Chondrocyte (in vitro differentiated cells): ENCODE measurements around the gene LDB3. TPM values are rescaled to one million over a fixed set of nuclear protein-coding genes. Genes with fewer than 3 reads are reported as not detected.
A peak's percentile ranks its signal among the peaks of the same experiment; 100 is the strongest.
"Not testable (repeated sequence)": the region's sequence is repeated elsewhere in the genome, so short reads cannot be mapped to it uniquely, and the experiment has no call there.

Source experiments
- DNase-seq: peaks from one replicate; pipeline ENCODE4 v3.0.0; 2021; ENCODE audit warnings: mixed read lengths, low spot score
- H3K27ac Mint-ChIP-seq: one replicate; pipeline ENCODE4 v1.8.0; 2021; ENCODE audit warnings: mild to moderate bottlenecking, moderate library complexity, mixed read lengths; ENCODE audit not compliant: unreplicated experiment
- H3K27me3 Mint-ChIP-seq: 2 replicates; pipeline ENCODE4 v1.8.0; 2021; ENCODE audit warnings: low read depth, mixed read lengths
- H3K36me3 Mint-ChIP-seq: 2 replicates; pipeline ENCODE4 v1.8.0; 2021; ENCODE audit warnings: low read depth, mixed read lengths
- H3K4me1 Mint-ChIP-seq: 2 replicates; pipeline ENCODE4 v1.8.0; 2021; ENCODE audit warnings: low read depth, mild to moderate bottlenecking, mixed read lengths
- H3K4me3 Mint-ChIP-seq: one replicate; pipeline ENCODE4 v1.8.0; 2021; ENCODE audit warnings: mild to moderate bottlenecking, moderate library complexity, mixed read lengths; ENCODE audit not compliant: unreplicated experiment
- H3K9me3 Mint-ChIP-seq: 2 replicates; pipeline ENCODE4 v1.8.0; 2021; ENCODE audit warnings: low read depth, mixed read lengths
- total RNA-seq: library from RNA; stranded (reverse); gene quantifications from 3 replicates; pipeline ENCODE4 v1.2.1, GENCODE V29; 2021
- TF ChIP-seq, protein P1 (sequence below): fragments of 200-600 bp; sonication (generic); IDR thresholded peaks from 2 replicates; pipeline ENCODE4 v1.5.0; 2021; ENCODE audit warnings: antibody characterized with exemption, mild to moderate bottlenecking, moderate library complexity

The LDB3 gene
- total RNA-seq, 1 donor from 2014 or later = 21.5 TPM

DNA sequence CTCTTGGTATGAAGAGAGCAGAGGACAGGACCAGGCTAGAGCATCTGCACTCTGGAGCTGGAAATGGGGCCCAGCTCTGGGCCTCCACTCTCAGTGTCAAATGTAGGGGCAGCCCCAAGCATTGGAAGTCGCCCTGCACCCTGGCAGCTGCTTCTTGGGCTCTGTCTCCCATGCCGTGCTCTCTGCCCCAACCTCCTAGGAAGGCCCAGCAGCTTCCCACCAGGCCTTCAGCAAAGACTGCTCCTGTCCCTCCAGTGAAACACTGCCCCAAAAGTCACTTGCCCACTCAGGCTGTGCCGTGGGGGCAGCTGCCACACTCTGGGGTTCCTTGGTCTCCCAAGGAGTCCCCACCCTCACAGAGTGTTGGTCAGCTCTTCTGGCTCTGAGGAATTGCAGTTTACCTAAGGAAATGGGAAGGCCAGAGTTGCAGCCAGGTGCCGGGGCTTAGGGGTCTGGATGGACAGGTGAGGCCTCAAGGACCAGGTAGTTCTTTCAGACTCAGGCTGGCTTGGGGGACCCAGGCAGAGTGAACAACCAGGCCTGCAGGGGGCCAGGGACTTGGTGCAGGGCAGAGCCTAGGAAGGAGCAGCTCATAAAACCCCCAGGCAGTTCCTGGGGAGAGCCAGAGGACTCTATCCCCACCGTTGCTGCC is 23.4 kb upstream of the LDB3 start:
- no peak for DNase-seq
- Mint-ChIP-seq H3K4me3 (no peak overlapping the region), H3K9me3 (no peaks in the 10 kb centered on the region), H3K27me3 (no peaks in the 10 kb centered on the region), H3K36me3 (no peaks in the 10 kb centered on the region), H3K27ac (peak overlapping the region; percentile 32), H3K4me1 (peaks cover 54% of the 10 kb centered on the region)
- TF ChIP-seq, protein P1, sequence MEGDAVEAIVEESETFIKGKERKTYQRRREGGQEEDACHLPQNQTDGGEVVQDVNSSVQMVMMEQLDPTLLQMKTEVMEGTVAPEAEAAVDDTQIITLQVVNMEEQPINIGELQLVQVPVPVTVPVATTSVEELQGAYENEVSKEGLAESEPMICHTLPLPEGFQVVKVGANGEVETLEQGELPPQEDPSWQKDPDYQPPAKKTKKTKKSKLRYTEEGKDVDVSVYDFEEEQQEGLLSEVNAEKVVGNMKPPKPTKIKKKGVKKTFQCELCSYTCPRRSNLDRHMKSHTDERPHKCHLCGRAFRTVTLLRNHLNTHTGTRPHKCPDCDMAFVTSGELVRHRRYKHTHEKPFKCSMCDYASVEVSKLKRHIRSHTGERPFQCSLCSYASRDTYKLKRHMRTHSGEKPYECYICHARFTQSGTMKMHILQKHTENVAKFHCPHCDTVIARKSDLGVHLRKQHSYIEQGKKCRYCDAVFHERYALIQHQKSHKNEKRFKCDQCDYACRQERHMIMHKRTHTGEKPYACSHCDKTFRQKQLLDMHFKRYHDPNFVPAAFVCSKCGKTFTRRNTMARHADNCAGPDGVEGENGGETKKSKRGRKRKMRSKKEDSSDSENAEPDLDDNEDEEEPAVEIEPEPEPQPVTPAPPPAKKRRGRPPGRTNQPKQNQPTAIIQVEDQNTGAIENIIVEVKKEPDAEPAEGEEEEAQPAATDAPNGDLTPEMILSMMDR = peak; percentile 34

DNA sequence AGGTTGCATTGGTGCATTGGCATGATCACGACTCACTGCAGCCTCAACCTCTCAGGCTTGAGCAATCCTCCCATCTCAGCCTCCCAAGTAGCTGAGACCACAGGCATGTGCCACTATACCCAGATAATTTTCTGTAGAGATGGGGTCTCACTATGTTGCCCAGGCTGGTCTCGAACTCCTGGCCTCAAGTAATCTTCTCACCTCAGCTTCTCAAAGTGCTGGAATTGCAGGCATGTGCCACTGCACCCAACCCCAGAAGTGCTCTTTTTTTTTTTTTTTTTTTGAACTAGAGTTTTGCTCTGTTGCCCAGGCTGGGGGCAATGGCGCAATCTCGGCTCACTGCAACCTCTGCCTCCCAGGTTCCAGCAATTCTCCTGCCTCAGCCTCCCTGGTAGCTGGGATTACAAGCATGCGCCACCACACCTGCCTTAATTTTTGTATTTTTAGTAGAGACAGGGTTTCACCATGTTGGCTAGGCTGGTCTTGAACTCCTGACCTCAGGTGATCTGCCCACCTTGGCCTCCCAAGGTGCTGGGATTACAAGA is 22.6 kb upstream of the LDB3 start:
- not testable (repeated sequence) for H3K9me3 Mint-ChIP-seq, H3K27me3 Mint-ChIP-seq, H3K36me3 Mint-ChIP-seq, DNase-seq, H3K27ac Mint-ChIP-seq, H3K4me3 Mint-ChIP-seq
- peaks cover 59% of the 10 kb centered on the region for H3K4me1 Mint-ChIP-seq

DNA sequence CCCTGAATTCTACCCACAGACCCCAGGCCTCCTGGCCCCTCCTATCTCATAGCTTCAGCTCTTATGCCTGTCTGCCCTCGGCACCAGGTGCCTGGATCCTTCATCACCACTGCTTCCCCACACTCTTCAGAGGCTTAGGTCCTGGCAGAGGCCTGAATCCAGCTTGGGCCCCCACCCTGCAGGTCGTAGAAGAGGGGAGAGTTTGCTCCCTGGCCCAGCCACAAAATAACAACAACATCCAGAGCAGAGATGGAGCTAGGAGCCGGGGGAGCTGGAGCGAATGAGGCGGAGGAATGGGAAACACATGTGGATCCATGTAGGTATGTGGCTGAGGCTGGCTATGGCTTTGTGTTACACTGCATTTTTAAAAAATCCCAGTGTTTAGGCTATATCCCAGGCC is 21.8 kb upstream of the LDB3 start:
- H3K9me3 Mint-ChIP-seq = no peaks in the 10 kb centered on the region
- no peaks in the 10 kb centered on the region for H3K36me3 Mint-ChIP-seq
- no peak for DNase-seq
- H3K27me3 Mint-ChIP-seq = no peaks in the 10 kb centered on the region
- H3K4me3 Mint-ChIP-seq = no peak overlapping the region
- TF ChIP-seq, protein P1 = no peak
- no peak overlapping the region for H3K27ac Mint-ChIP-seq
- H3K4me1 Mint-ChIP-seq = peaks cover 59% of the 10 kb centered on the region

DNA sequence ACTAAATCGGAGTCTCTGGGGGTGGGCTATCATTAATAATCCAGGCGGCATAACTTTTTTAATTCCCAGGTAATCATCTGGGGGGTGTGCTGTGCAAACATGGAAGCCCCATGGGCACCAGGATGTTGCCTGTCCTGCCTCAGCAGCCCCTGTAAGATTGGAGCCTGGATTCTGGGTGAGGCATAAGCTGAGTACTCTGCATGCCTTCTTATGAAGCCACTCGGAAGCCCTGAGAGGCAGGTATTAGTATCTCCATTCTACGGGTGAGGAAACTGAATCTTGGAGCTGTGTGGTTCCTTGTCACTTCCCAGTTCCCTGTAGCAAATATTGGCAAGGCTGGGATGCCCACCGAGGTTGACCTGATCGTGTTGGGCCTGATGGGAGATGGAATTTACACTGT is 21.4 kb upstream of the LDB3 start:
- no peaks in the 10 kb centered on the region for H3K36me3 Mint-ChIP-seq
- no peaks in the 10 kb centered on the region for H3K9me3 Mint-ChIP-seq
- H3K27ac Mint-ChIP-seq = peak overlapping the region; percentile 5
- TF ChIP-seq, protein P1 = no peak
- H3K4me1 Mint-ChIP-seq = peaks cover 62% of the 10 kb centered on the region
- DNase-seq = no peak
- no peaks in the 10 kb centered on the region for H3K27me3 Mint-ChIP-seq
- H3K4me3 Mint-ChIP-seq = no peak overlapping the region

DNA sequence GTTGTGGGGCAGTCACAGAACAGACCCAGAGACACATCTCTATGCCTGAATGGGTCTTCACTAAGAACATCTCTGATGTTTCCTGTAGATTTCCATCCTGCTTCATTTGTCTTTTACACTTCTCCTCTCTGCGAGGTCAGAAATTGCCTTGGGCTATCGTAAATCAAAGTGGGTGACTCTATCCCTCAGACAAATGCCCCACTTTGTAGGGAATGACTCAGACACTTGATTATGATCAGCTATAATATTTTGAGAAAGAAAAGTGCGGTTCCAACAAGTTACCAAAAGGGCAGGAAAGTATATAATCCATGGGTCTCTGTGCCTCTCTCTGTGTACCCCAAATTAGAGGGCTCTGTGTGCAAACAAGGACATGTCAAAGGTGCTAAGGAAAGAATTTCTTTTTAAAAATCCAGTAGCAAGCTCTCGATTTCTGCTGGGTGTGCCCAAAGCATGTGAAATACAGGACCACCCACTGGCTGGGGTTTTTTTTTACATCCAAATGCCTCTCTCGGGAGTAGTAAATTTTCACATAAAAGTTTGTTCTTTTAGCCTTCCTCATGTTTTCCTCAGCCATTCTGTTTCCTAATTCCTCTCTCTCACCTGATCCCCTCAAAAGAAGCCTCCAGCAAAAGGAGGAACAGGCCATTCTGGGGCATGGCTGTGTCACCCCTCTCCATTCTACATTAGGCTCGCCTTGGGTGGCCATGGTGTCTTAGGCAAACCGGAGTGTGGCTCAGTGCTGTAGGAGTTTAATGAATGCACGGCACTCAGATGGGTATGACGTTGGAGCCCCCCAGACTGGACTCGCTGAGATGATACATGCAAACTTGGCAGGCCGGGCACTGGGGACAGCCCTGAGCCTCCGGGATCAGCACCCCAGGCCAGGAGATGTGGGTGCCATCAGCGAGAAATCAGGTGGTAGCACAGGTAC is 20.3 kb upstream of the LDB3 start:
- H3K4me1 Mint-ChIP-seq = peaks cover 64% of the 10 kb centered on the region
- H3K27me3 Mint-ChIP-seq = no peaks in the 10 kb centered on the region
- peak overlapping the region; percentile 66 for H3K27ac Mint-ChIP-seq
- H3K9me3 Mint-ChIP-seq = no peaks in the 10 kb centered on the region
- TF ChIP-seq, protein P1 = no peak
- DNase-seq = no peak
- H3K4me3 Mint-ChIP-seq = no peak overlapping the region
- H3K36me3 Mint-ChIP-seq = no peaks in the 10 kb centered on the region
